HG03135 (cell line): ENCODE measurements around the gene NIT2.
"Not testable (repeated sequence)": the region's sequence is repeated elsewhere in the genome, so short reads cannot be mapped to it uniquely, and the experiment has no call there.

Experiments
- ATAC-seq: cut with Tn5 transposase; IDR thresholded peaks from one replicate; pipeline ENCODE4 v1.9.1; 2021; ENCODE audit warnings: mild to moderate bottlenecking, moderate library complexity; ENCODE audit not compliant: unreplicated experiment

The NIT2 gene

GRCh38 chr3:100336229-100336628 lies 1.7 kb downstream of the NIT2 start:
- ATAC-seq, result not testable (repeated sequence)

- ATAC-seq, result no peak
Observed at GRCh38 chr3:100338911-100339310, 4.4 kb downstream of the NIT2 start.

DNA sequence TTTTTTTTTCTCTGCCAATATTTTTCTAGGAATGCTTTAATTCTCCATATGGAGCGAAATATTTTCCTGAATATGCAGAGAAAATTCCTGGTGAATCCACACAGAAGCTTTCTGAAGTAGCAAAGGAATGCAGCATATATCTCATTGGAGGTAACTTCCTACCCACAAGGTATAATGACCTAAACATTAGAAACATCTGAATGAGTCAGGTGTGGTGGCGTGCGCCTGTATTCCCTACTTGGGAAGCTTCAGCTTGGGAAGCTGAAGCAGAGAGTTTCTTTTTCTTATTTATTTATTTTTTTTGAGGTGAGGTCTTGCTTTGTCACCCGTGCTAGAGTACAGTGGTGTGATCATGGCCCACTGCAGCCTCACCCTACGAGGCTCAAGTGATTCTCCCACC lies 5.2 kb downstream of the NIT2 start:
- ATAC-seq, result no peak

DNA sequence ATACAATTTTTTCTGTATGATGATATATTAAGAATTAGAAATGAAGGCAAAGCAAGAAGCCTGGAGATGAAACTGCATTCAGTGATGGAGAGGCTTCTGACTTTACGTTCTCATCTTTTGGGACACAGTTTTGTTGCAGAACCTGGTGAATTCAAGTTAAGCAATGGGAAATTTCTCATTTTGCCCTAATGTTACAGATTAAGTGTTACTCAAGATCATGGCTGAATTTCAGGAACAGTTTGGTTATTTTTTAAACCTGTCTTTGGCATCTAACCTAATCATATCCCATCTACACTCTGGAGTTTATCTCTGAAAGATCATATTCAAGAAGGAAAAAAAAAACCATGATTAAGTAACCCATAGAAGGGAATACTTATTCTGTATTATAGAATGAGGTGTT lies 6.0 kb downstream of the NIT2 start:
- no peak for ATAC-seq

- ATAC-seq, result no peak
Observed at GRCh38 chr3:100348727-100349126, 14.2 kb downstream of the NIT2 start.

DNA sequence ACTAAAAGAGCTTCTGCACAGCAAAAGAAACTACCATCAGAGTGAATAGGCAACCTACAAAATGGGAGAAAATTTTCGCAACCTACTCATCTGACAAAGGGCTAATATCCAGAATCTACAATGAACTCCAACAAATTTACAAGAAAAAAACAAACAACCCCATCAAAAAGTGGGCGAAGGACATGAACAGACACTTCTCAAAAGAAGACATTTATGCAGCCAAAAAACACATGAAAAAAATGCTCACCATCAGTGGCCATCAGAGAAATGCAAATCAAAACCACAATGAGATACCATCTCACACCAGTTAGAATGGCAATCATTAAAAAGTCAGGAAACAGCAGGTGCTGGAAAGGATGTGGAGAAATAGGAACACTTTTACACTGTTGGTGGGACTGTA lies 17.2 kb downstream of the NIT2 start:
- ATAC-seq, result not testable (repeated sequence)

GRCh38 chr3:100352296-100353231 lies 18.0 kb downstream of the NIT2 start:
- no peak for ATAC-seq

DNA sequence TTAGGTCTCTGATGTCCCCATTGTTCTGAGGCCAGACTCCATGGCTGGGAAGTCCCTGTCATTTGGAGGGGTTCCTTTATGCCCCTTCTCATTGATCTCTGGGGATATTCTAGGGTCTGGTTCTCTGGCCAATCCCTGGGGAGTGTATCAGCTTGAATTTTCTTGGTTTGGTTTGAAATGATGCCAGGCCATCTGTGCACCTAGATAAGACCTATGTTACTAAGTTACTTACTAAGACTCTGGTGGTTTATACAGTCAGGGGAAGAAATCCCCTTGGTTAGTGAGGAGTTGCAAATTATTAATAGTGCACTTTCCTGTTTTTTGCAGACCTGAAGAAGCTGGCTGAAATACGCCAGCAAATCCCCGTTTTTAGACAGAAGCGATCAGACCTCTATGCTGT lies 20.3 kb downstream of the NIT2 start:
- ATAC-seq, result no peak

GRCh38 chr3:100358413-100358812 lies 23.9 kb downstream of the NIT2 start:
- no peak for ATAC-seq

DNA sequence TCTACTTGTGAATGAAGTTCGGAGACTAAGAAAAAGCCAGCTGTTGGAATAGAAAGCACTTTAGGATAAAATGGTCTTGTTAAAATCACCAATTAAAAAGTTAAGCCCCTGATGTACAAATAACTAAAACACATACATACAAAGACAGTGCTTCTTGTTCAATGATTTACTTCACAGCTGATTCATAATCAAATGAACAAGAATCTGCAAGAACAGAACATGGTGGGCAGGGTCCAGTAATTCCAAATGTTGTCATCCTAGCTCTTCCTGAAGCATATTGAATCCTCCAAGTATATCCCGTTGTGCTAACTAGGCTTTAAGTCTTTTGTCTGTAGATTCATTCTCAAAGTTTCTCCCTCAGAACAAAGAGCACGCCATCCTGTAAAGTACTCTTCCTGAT lies 24.5 kb downstream of the NIT2 start:
- no peak for ATAC-seq

- ATAC-seq, result no peak
Observed at GRCh38 chr3:100360757-100361496, 26.4 kb downstream of the NIT2 start.

DNA sequence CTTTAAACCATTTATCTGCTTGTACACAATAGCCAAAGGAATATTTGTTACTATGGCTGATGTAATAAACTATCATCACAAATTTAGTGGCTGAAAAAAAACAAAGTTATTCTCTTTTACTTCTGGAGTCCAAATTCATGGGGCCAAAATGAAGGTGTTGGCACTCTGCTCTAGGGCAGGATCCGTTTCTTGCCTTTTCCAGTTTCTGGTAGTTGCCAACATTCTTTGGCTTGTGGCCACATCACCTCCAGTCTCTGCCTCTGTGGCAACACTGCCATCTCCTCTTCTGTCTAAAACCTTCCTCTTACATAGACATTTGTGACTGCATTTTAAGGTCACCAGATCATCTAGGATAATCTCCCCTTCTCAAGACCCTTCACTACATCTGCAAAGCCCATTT lies 27.3 kb downstream of the NIT2 start:
- no peak for ATAC-seq

DNA sequence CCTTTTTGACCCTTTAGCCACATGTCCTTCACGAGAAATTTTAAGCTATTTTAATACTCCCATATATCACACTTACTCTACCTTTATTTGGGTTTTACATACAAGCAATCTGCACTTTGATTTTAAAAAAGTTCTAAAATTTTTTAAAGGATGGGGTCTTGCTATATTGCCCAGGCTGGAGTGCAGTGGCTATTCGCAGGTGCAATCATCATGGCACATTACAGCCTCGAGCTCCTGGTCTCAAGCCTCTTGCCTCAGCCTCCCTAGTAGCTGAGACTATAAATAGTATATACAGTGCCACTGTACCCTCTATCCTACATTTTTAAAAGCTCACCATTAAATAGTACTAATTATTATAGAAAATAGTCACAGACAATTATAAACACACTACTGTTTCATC lies 29.9 kb downstream of the NIT2 start:
- no peak for ATAC-seq

GRCh38 chr3:100366424-100366823 lies 31.9 kb downstream of the NIT2 start:
- ATAC-seq, result no peak

GRCh38 chr3:100368441-100368840 lies 33.9 kb downstream of the NIT2 start:
- ATAC-seq, result no peak

GRCh38 chr3:100370756-100371155 lies 36.2 kb downstream of the NIT2 start:
- ATAC-seq, result no peak

DNA sequence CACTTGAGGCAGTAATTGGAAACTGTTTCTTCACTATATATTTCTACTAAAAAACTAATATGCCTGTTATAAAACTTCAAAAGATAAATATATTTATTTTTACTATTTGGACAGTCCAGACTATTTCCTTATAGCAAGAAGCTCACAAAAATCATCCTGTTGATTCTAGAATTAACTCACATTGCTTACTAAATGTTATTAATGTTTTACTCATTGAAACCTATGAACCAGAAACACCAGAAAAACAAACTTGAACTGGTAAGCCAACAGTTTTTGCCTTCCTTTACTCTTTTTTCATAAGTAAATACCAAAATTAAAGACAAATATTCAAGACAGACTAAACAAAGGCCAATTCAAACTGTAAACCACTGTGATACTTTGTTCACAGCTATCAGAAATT lies 40.0 kb downstream of the NIT2 start:
- ATAC-seq, result no peak

DNA sequence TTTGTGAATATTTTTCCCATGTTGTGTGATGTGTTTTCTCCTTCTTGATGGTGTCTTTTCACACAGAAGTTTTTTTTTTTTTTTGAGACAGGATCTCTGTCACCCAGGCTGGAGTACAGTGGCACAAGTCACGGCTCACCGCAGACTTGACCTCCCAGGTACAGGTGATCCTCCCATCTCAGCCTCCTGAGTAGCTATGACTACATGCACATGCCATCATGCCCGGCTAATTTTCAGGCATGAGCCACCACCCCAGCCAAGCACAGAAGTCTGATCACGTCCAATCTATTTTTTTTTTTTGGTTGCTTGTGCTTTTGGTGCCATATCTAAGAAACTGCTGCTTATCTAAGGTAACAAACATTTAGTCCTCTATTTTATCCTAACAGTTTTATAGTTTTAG lies 41.7 kb downstream of the NIT2 start:
- no peak for ATAC-seq

DNA sequence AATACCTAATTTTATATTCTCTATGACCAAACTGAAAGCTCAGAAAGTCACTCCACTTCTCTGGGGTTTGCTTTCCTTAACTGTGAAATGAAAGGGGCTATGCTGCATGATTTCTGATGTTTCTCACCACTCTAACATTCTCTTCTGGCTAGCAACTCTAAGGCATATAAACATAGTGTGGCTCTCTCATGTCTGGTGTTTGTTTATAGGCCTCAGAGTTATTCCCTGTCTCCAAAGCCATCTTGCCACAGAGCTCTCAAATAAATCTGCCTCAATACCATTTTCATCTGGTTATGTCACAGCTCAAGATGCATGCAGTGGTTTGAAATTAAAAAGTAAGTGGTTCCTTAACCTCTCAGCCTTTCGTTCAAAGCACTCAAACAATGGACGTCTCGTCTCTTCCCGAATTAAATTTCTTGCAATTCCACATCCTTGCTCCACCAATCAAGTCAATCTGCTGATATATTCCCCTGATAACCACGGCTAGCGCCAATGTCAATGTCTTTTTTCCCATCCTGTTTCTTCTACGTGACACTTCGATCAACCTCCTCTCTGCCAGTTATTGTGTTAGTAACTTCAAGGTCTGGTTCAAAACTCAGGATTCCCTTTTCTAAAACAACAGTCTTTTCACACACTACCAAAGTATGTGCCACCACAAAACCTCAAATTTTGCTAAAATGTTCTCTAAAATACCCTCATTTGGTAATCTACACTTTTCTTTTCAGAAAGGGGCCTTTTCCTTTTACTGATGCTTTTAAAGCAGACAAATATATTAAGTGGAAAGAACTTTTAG lies 50.4 kb downstream of the NIT2 start:
- no peak for ATAC-seq

- ATAC-seq, result no peak
Observed at GRCh38 chr3:100386437-100387074, 52.0 kb downstream of the NIT2 start.

- ATAC-seq, result no peak
Observed at GRCh38 chr3:100389025-100389424, 54.5 kb downstream of the NIT2 start.
